AG04449 (cell line): ENCODE data around the gene OR1B1.

Source experiments
- CTCF ChIA-PET: fragments of 350-600 bp; formaldehyde crosslinking; extraction: SDS; loops from one replicate; lab custom pipeline; 2021; ENCODE audit warnings: antibody characterized with exemption; lab: Yijun Ruan, JAX
- POLR2A ChIA-PET: fragments of 400-600, 350-600 bp; formaldehyde crosslinking; extraction: SDS; loops from one replicate; lab custom pipeline; 2020; ENCODE audit warnings: antibody characterized with exemption, inconsistent platforms; lab: Yijun Ruan, JAX
- DNase-seq: peaks from one replicate; pipeline ENCODE4 v3.0.0-alpha.2; 2010; ENCODE audit warnings: low read depth, low spot score
- H3K4me3 ChIP-seq: 2 replicates; pipeline ENCODE4 v1.5.1; 2011; ENCODE audit warnings: low read depth, mild to moderate bottlenecking, control low read depth, low read length
- CTCF ChIP-seq: IDR thresholded peaks from one replicate; pipeline ENCODE4 v1.5.1; 2011; ENCODE audit warnings: mild to moderate bottlenecking, moderate library complexity, low read length, control low read depth, inconsistent platforms; ENCODE audit not compliant: insufficient read depth; ENCODE audit errors: missing control alignments

The OR1B1 gene

GRCh38 chr9:122657527-122657926 lies at the start of gene OR1B1:
OR1B1 (minus strand) TSS chr9:122657627.
- no peak within 1 kb of the TSS for H3K4me3 ChIP-seq
- POLR2A ChIA-PET, result no interaction called here
- DNase-seq, result no peak
- no peak for TF ChIP-seq CTCF
- CTCF ChIA-PET, result no interaction called here

GRCh38 chr9:122695696-122696095 lies 38.3 kb upstream of the OR1B1 start:
- no peak for DNase-seq
- POLR2A ChIA-PET, result no interaction called here
- CTCF ChIA-PET, result no interaction called here

GRCh38 chr9:122684851-122685250 lies 27.4 kb upstream of the OR1B1 start:
- TF ChIP-seq CTCF, result no peak
- ChIA-PET CTCF (no interaction called here), POLR2A (no interaction called here)
- DNase-seq, result no peak
- H3K4me3 ChIP-seq, result no peak overlapping the region

More at GRCh38 chr9:122695696-122696095, 38.3 kb upstream of the OR1B1 start:
- H3K4me3 ChIP-seq, result no peak overlapping the region
- TF ChIP-seq CTCF, result no peak

GRCh38 chr9:122672481-122672880 lies 15.1 kb upstream of the OR1B1 start:
- no peak for DNase-seq
- TF ChIP-seq CTCF, result no peak
- no peak overlapping the region for H3K4me3 ChIP-seq
- POLR2A ChIA-PET, result no interaction called here
- CTCF ChIA-PET, result no interaction called here

- no peak for DNase-seq
- no peak for TF ChIP-seq CTCF
- CTCF ChIA-PET, result no interaction called here
- POLR2A ChIA-PET, result no interaction called here
- H3K4me3 ChIP-seq, result no peak within 1 kb of the TSS
These were observed 4.0 kb upstream of the OR1B1 start, which contains the start of gene OR1L1 for GRCh38 chr9:122661416-122661815. OR1L1 (plus strand) TSS chr9:122661716; CDS start chr9:122661716, 0 bp downstream.

GRCh38 chr9:122656378-122656777 lies 1.0 kb downstream of the OR1B1 start:
- no peak for TF ChIP-seq CTCF
- H3K4me3 ChIP-seq, result no peak overlapping the region
- POLR2A ChIA-PET, result no interaction called here
- CTCF ChIA-PET, result no interaction called here
- no peak for DNase-seq
